Fibroblast of lung (primary cell): ENCODE data around the gene EPS8L2. TPM values are rescaled to one million over a fixed set of nuclear protein-coding genes. Genes with fewer than 3 reads are reported as not detected.

Source experiments
- DNase-seq, 2 donors: peaks; one replicate each; pipeline versions ENCODE4 v3.0.0 to v3.0.0-alpha.2; 2010; ENCODE audit warnings: low read depth in 2 of 2
- H2AFZ ChIP-seq: 2 replicates; pipeline ENCODE4 v1.5.1; 2012; ENCODE audit warnings: low read length, control low read depth, inconsistent platforms
- H3K27ac ChIP-seq: 2 replicates; pipeline ENCODE4 v1.5.1; 2011; ENCODE audit warnings: low read length, control low read depth; ENCODE audit not compliant: insufficient read depth
- H3K27me3 ChIP-seq: 2 replicates; pipeline ENCODE4 v1.5.1; 2011; ENCODE audit warnings: mild to moderate bottlenecking, low read length; ENCODE audit not compliant: control insufficient read depth, insufficient read depth
- H3K36me3 ChIP-seq: 2 replicates; pipeline ENCODE4 v1.5.1; 2011; ENCODE audit warnings: low read length; ENCODE audit not compliant: control insufficient read depth, insufficient read depth
- H3K4me1 ChIP-seq: 2 replicates; pipeline ENCODE4 v1.5.1; 2011; ENCODE audit warnings: low read length; ENCODE audit not compliant: control insufficient read depth, insufficient read depth; ENCODE audit errors: extremely low read depth
- H3K4me2 ChIP-seq: 2 replicates; pipeline ENCODE4 v1.5.1; 2011; ENCODE audit warnings: low read length, control low read depth; ENCODE audit not compliant: insufficient read depth; ENCODE audit errors: extremely low read depth
- H3K4me3 ChIP-seq, 4 experiments: fragments of 200-600 bp in 1 of 4; sonication (generic) in 1 of 4; replicated peaks in 1 of 4; 2 replicates each; pipeline ENCODE4 v1.5.1; 2011 to 2016; ENCODE audit warnings: low read length in 4 of 4, low read depth in 3 of 4, mild to moderate bottlenecking in 3 of 4, control low read depth in 2 of 4, inconsistent platforms in 1 of 4, mixed read lengths in 1 of 4; ENCODE audit not compliant: insufficient read depth in 1 of 4; ENCODE audit errors: control extremely low read depth in 1 of 4
- H3K79me2 ChIP-seq: 2 replicates; pipeline ENCODE4 v1.5.1; 2012; ENCODE audit warnings: mild to moderate bottlenecking, low read length, inconsistent platforms; ENCODE audit not compliant: control insufficient read depth, insufficient read depth
- H3K9ac ChIP-seq: 2 replicates; pipeline ENCODE4 v1.5.1; 2011; ENCODE audit warnings: mild to moderate bottlenecking, low read length, control low read depth; ENCODE audit not compliant: insufficient read depth
- H3K9me3 ChIP-seq: 2 replicates; pipeline ENCODE4 v1.5.1; 2012; ENCODE audit warnings: low read depth, low read length; ENCODE audit not compliant: control insufficient read depth, insufficient read depth
- H4K20me1 ChIP-seq: 2 replicates; pipeline ENCODE4 v1.5.1; 2011; ENCODE audit warnings: low read length; ENCODE audit not compliant: control insufficient read depth, insufficient read depth; ENCODE audit errors: extremely low read depth
- EZH2 ChIP-seq: IDR thresholded peaks from 2 replicates; pipeline ENCODE4 v1.5.1; 2012; ENCODE audit warnings: low read length, control low read depth, mild to moderate bottlenecking; ENCODE audit errors: missing control alignments
- polyA plus RNA-seq, 2 donors: library from polyadenylated mRNA; depleted of rRNA in 1 of 2; stranded (reverse) in 1 of 2; unstranded in 1 of 2; fragments of >200 nt; gene quantifications; 2 replicates each; pipeline ENCODE4 v1.2.1, GENCODE V29; 2011 to 2012; ENCODE audit warnings: missing spikeins in 1 of 2
- total RNA-seq: library from RNA; depleted of rRNA; stranded (reverse); fragments of >200 nt; gene quantifications from 2 replicates; pipeline ENCODE4 v1.2.1, GENCODE V29; 2014
- TF ChIP-seq, protein P1 (sequence below), 2 donors: IDR thresholded peaks in 1 of 2; conservative IDR thresholded peaks in 1 of 2; 1 replicate in 1 of 2; 2 replicates in 1 of 2; pipeline ENCODE4 v1.5.1; 2011 to 2012; ENCODE audit warnings: low read length in 2 of 2, control low read depth in 1 of 2, inconsistent platforms in 1 of 2, low read depth in 1 of 2, mild to moderate bottlenecking in 1 of 2

The EPS8L2 gene
- total and polyA plus RNA-seq, 2 donors (not counting 1 experiment from before 2014, with no cell fraction given), result 18.4 to 54.2 TPM

DNA sequence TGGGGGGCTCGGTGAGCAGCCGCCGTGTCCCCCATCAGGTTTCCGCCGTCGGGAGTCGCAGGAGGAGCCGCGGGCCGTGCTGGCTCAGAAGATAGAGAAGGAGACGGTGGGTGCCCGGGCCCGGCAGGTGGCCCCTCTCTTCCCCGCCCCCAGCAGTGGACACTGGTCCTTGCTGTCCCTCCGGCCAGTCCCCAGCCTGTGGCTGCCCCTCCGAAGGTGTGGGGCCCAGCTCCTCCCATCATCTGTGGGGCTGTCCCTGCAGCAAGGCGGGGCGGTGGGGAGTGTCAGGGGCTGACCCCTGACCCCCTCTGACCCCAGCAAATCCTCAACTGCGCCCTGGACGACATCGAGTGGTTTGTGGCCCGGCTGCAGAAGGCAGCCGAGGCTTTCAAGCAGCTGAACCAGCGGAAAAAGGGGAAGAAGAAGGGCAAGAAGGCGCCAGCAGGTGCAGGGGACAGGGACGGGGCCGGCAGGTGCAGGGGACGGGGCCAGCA is 15.3 kb downstream of the EPS8L2 start:
- H4K20me1 ChIP-seq, result no peaks in the 10 kb centered on the region

DNA sequence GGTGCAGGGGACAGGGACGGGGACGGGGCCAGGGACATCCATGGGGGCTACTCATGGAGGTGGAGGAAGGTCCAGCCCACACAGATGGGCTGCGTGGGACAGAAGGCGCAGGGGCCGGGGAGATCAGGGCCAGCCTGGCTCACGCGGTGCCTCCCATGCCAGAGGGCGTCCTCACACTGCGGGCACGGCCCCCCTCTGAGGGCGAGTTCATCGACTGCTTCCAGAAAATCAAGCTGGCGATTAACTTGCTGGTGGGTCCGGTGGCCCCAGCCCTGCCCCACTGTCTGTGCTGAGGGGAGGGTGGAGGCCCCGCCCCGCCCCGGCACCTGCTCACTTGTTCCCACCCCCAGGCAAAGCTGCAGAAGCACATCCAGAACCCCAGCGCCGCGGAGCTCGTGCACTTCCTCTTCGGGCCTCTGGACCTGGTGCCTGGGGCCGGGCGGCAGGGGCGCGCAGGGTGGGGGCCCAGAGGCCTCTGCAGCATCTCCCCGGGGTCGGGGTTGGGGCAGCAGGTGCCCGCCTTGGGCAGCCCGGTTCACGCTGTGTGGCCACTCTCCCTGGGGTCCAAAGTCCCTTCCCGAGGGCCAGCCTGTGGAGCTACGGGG is 15.8 kb downstream of the EPS8L2 start:
- no peak overlapping the region for H3K4me3 ChIP-seq
- H3K36me3 ChIP-seq, result peaks cover 5% of the 10 kb centered on the region
- peaks cover 2% of the 10 kb centered on the region for H3K4me1 ChIP-seq
- H3K27me3 ChIP-seq, result peaks cover 17% of the 10 kb centered on the region
- no peaks in the 10 kb centered on the region for H4K20me1 ChIP-seq
- H3K4me2 ChIP-seq, result no peak overlapping the region
- no peak for DNase-seq
- TF ChIP-seq EZH2, result no peak
- TF ChIP-seq, protein P1, sequence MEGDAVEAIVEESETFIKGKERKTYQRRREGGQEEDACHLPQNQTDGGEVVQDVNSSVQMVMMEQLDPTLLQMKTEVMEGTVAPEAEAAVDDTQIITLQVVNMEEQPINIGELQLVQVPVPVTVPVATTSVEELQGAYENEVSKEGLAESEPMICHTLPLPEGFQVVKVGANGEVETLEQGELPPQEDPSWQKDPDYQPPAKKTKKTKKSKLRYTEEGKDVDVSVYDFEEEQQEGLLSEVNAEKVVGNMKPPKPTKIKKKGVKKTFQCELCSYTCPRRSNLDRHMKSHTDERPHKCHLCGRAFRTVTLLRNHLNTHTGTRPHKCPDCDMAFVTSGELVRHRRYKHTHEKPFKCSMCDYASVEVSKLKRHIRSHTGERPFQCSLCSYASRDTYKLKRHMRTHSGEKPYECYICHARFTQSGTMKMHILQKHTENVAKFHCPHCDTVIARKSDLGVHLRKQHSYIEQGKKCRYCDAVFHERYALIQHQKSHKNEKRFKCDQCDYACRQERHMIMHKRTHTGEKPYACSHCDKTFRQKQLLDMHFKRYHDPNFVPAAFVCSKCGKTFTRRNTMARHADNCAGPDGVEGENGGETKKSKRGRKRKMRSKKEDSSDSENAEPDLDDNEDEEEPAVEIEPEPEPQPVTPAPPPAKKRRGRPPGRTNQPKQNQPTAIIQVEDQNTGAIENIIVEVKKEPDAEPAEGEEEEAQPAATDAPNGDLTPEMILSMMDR (conservative IDR thresholded peaks at IDR 0.05 in 1 of 2, IDR thresholded peaks at IDR 0.05 in 1 of 2; ENCODE audit: low read depth in 1 of 2, low read length in 2 of 2), result no peak
- no peaks in the 10 kb centered on the region for H3K79me2 ChIP-seq
- no peaks in the 10 kb centered on the region for H3K9me3 ChIP-seq
- H3K9ac ChIP-seq, result no peak overlapping the region
- H3K27ac ChIP-seq, result no peak overlapping the region
- no peak overlapping the region for H2AFZ ChIP-seq

More for the DNA sequence above, 15.3 kb downstream of the EPS8L2 start:
- peaks cover 5% of the 10 kb centered on the region for H3K36me3 ChIP-seq
- H3K4me3 ChIP-seq, result no peak overlapping the region
- H3K27ac ChIP-seq, result no peak overlapping the region
- no peak for DNase-seq
- no peaks in the 10 kb centered on the region for H3K79me2 ChIP-seq
- no peak overlapping the region for H3K9ac ChIP-seq
- no peaks in the 10 kb centered on the region for H3K4me1 ChIP-seq
- no peaks in the 10 kb centered on the region for H3K9me3 ChIP-seq
- no peak overlapping the region for H2AFZ ChIP-seq
- H3K4me2 ChIP-seq, result no peak overlapping the region
- TF ChIP-seq, protein P1 (conservative IDR thresholded peaks at IDR 0.05 in 1 of 2, IDR thresholded peaks at IDR 0.05 in 1 of 2; ENCODE audit: low read depth in 1 of 2, low read length in 2 of 2), result no peak
- peak; percentile 47 for TF ChIP-seq EZH2
- peaks cover 17% of the 10 kb centered on the region for H3K27me3 ChIP-seq

DNA sequence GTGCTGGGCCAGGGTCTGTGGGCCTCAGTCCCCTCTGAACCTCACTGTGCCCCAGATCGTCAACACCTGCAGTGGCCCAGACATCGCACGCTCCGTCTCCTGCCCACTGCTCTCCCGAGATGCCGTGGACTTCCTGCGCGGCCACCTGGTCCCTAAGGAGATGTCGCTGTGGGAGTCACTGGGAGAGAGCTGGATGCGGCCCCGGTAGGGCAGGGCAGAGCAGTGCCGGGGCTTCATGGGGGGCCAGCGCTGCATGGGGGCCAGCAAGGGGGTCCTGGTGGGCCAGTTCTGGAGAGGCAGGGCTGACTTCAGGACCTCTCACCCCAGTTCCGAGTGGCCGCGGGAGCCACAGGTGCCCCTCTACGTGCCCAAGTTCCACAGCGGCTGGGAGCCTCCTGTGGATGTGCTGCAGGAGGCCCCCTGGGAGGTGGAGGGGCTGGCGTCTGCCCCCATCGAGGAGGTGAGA is 16.3 kb downstream of the EPS8L2 start:
- TF ChIP-seq, protein P1 (conservative IDR thresholded peaks at IDR 0.05 in 1 of 2, IDR thresholded peaks at IDR 0.05 in 1 of 2; ENCODE audit: low read depth in 1 of 2, low read length in 2 of 2), result no peak
- Histone ChIP-seq H3K4me1 (peaks cover 2% of the 10 kb centered on the region), H2AFZ (no peak overlapping the region), H4K20me1 (no peaks in the 10 kb centered on the region), H3K27me3 (peaks cover 17% of the 10 kb centered on the region), H3K9ac (no peak overlapping the region), H3K9me3 (no peaks in the 10 kb centered on the region), H3K36me3 (peaks cover 5% of the 10 kb centered on the region), H3K79me2 (no peaks in the 10 kb centered on the region), H3K27ac (no peak overlapping the region), H3K4me3 (no peak overlapping the region), H3K4me2 (no peak overlapping the region)
- DNase-seq, result no peak
